ENCODE measurements around the gene ADAMTS2. TPM values are rescaled to one million over a fixed set of nuclear protein-coding genes. Genes with fewer than 3 reads are reported as not detected.

The ADAMTS2 gene
- total RNA-seq, 1 donor from 2014 or later: 8.2 TPM

DNA sequence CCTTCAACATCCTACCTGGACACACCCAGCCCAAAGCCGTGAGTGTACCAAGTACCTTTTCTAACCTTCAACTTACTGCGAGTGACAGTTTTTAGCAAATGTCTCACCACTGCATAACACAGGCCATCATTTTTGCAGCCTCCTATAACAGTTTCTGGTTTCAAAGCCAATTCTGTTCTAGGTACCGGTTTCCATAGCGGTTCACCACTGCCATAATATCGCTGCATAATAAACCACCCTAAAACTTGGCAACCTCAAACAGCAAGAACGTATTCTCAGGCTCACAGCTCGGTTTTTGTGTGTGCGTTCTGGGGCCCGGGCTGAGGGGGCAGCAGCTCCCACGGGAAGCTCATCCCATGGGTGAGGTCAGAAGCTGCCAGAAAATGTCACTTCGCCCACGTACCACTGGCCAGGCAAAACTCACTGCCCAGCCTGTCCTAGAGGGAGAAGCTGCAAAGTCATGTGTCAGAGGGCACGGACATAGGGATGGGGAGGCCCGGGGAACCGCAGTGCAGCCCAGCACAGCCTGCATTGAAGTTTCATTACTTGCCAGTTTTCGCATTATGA, 15.9 kb upstream of the ADAMTS2 start:
- DNase-seq (ENCODE audit: low spot score in 2 of 2, unreplicated experiment in 2 of 2): no peak
- Mint-ChIP-seq H3K27me3 (ENCODE audit: low read depth) (peaks cover 33% of the 10 kb centered on the region), H3K4me3 (no peak overlapping the region), H3K27ac (no peak overlapping the region), H3K36me3 (no peaks in the 10 kb centered on the region), H3K4me1 (no peaks in the 10 kb centered on the region), H3K9me3 (peaks cover 4% of the 10 kb centered on the region)
- no peak for TF ChIP-seq CTCF (IDR thresholded peaks at IDR 0.05; ENCODE audit: unreplicated experiment)

- DNase-seq (ENCODE audit: low spot score in 2 of 2, unreplicated experiment in 2 of 2): no peak
- no peak overlapping the region for H3K4me3 Mint-ChIP-seq
- no peaks in the 10 kb centered on the region for H3K36me3 Mint-ChIP-seq
- no peaks in the 10 kb centered on the region for H3K4me1 Mint-ChIP-seq
- H3K9me3 Mint-ChIP-seq: peaks cover under 1% of the 10 kb centered on the region
- H3K27ac Mint-ChIP-seq: no peak overlapping the region
- no peak for TF ChIP-seq CTCF (IDR thresholded peaks at IDR 0.05; ENCODE audit: unreplicated experiment)
- H3K27me3 Mint-ChIP-seq (ENCODE audit: low read depth): peaks cover 44% of the 10 kb centered on the region
Observed at GRCh38 chr5:179357031-179357430, 11.8 kb upstream of the ADAMTS2 start.

GRCh38 chr5:179355976-179356974, 11.0 kb upstream of the ADAMTS2 start:
- H3K27me3 Mint-ChIP-seq (ENCODE audit: low read depth): peaks cover 43% of the 10 kb centered on the region
- TF ChIP-seq CTCF (IDR thresholded peaks at IDR 0.05; ENCODE audit: unreplicated experiment): no peak
- H3K36me3 Mint-ChIP-seq: no peaks in the 10 kb centered on the region
- H3K9me3 Mint-ChIP-seq: no peaks in the 10 kb centered on the region
- no peak overlapping the region for H3K4me3 Mint-ChIP-seq
- DNase-seq (ENCODE audit: low spot score in 2 of 2, unreplicated experiment in 2 of 2): no peak
- no peak overlapping the region for H3K27ac Mint-ChIP-seq
- H3K4me1 Mint-ChIP-seq: no peaks in the 10 kb centered on the region

DNA sequence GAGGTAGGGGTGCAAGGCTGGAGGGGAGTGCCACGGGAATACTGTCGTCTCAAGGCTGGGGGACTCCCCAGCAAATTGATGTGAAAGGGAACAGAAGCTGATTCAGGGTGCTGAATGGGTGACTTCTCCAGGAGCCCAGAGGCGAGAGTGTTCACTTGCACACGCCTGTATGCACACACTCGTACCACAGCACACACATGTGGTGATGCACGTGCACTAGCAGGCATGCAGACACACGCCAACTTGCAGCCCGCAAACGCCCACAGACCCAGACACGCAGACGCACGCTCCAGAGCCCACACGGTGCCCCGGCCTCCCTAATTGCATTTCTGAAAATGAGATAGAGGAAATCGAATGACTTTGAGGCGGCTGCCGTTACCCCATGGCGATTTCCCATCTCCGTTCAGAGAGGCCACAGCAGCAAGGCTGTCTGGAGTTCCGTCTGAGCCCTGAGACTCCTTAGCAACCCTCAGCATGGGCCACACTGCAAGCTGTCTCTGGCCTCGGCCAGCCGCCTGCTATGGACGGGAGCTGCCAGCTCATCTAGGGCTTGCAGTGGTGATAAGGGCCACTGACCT, 9.1 kb upstream of the ADAMTS2 start:
- no peaks in the 10 kb centered on the region for H3K9me3 Mint-ChIP-seq
- DNase-seq (ENCODE audit: low spot score in 2 of 2, unreplicated experiment in 2 of 2): no peak
- H3K27ac Mint-ChIP-seq: no peak overlapping the region
- no peak overlapping the region for H3K4me3 Mint-ChIP-seq
- no peak for TF ChIP-seq CTCF (IDR thresholded peaks at IDR 0.05; ENCODE audit: unreplicated experiment)
- peaks cover 49% of the 10 kb centered on the region for H3K27me3 Mint-ChIP-seq (ENCODE audit: low read depth)
- no peaks in the 10 kb centered on the region for H3K36me3 Mint-ChIP-seq
- H3K4me1 Mint-ChIP-seq: no peaks in the 10 kb centered on the region

DNA sequence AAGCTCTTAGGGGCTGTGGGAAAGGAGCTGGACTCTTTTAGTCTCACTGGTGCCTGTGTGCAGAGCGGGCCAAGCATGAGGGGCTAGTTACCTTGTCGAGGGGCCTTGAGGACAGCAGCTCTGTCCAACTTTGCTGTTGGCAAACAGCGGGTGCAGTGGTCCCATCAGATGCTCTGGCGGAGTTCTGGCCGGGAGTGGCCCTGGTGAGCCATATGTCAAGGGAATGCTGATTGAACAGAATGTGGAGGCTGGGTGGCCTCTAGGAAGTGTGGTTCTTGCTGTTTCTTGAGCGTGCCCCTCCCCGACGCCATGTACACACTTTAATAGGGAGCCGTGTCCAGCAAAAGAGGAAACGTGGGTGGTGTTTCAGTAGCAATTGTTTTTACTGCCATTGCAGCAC, 3.6 kb upstream of the ADAMTS2 start:
- no peak overlapping the region for H3K27ac Mint-ChIP-seq
- peaks cover 70% of the 10 kb centered on the region for H3K27me3 Mint-ChIP-seq (ENCODE audit: low read depth)
- peaks cover 3% of the 10 kb centered on the region for H3K4me1 Mint-ChIP-seq
- H3K9me3 Mint-ChIP-seq: no peaks in the 10 kb centered on the region
- H3K36me3 Mint-ChIP-seq: no peaks in the 10 kb centered on the region
- H3K4me3 Mint-ChIP-seq: no peak overlapping the region
- no peak for DNase-seq (ENCODE audit: low spot score in 2 of 2, unreplicated experiment in 2 of 2)
- TF ChIP-seq CTCF (IDR thresholded peaks at IDR 0.05; ENCODE audit: unreplicated experiment): no peak
